T-helper 1 cell treated with Interleukin-12 subunit alpha and Interleukin-12 subunit beta and Interleukin-4 antibody, amounts not matched to agents 30 ng/mL and 1 ng/mL, for 36 hours (primary cell): ENCODE data around the gene CYP2C19. TPM values are rescaled to one million over a fixed set of nuclear protein-coding genes. Genes with fewer than 3 reads are reported as not detected.
"Not testable (repeated sequence)": the region's sequence is repeated elsewhere in the genome, so short reads cannot be mapped to it uniquely, and the experiment has no call there.

Experiments
- intact Hi-C: fragments of 100-400 bp; cut with micrococcal nuclease; formaldehyde crosslinking; loops from one replicate; pipeline ENCODE4 v1.15.1; 2024
- total RNA-seq: library from RNA; stranded (reverse); gene quantifications from 2 replicates; pipeline ENCODE4 v1.2.3, GENCODE V29; 2022

CYP2C19 gene
- total RNA-seq, 1 donor from 2014 or later = not detected

DNA sequence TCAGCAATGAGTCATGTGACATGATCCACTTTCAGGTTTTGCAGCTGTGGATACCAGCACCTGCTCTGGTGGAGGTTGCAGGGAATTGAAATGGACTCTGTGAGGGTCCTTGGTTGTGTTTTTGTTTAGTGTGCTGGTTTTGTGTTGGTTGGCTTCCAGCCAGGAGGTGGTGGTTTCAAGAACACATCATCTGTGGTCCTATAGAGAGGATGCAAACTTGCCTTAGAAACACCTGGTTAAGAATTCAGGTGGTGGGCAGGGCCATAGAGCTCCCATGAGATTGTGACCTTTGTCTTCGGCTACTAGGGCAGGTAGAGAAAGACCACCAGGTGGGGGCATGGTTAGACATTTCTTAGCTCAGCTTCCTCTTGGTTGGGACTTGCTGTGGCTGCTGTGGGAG lies 116.7 kb downstream of the CYP2C19 start:
- intact Hi-C loops = no loop called here

GRCh38 chr10:94889123-94889522 lies 126.6 kb downstream of the CYP2C19 start:
- intact Hi-C loops = no loop called here

DNA sequence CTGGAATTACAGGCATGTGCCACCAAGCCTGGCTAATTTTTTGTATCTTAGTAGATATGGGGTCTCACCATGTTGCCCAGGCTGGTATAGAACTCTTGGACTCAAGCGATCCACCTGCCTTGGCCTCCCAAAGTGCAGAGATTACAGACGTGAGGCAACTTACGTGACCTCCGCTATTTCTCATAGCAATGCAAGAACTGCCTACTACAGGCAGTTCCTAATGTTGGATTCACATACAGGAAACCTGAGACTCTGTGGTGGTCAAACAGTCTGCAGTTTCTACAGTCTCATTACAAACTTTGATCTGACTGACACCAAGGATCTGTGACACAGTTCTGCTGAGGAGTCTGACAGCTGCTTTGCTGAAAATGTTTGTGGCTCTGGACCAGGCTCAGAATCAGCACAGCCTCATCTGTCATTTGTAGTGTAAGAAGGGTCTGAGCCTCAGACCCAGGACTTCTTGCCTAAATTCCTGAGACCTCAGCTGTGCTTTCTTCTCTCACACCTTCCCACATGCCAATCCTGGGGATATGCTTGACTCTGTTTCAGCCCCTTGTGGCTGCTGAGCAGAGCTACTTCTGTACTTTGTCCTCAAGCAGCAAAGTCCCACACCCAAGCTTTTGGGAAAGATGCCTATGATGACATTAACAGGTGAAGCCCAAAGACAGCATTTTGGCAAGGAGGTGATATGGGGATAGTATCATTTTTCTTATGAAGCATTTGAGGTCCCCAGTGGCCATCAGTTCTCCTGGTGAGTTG lies 128.0 kb downstream of the CYP2C19 start:
- intact Hi-C loops = no loop called here

GRCh38 chr10:94898414-94898813 lies 135.9 kb downstream of the CYP2C19 start:
- intact Hi-C loops = not testable (repeated sequence)

DNA sequence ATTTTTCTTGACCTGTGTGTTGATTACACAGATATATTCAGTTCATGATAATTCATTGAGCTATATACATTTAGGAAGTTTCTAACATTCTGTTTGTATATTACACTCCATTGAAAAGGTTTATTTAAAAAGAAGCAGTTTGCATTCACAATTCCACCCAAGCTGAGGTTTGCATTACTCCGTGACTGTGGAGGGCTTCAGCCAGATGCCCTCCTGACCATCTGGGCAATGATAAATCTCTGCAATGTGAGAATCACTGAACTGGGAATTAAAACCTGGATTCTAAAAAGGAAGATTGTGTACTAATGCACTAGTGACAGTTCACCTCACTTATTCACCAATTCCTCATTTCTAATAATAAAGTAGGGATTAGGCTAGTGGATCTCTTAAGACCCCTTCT lies 139.6 kb downstream of the CYP2C19 start:
- intact Hi-C loops = no loop called here

DNA sequence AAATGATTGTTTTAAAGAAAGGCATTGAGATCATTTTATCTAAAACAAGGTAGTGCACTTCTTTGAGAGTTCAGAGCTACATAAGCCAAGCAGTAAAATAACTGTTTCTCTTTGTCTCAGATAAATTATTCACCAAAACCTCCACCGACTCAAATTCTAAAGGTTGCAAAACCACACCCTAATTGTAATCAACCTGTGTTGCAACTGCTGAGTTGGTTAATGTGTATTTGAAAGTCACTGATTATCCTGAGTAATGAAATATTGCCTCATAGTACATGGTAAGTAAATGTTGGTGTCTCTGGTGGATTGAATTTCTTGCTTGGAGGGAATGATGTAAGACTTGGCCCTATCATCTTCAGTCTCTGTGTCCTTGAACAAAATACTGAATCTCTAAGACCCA lies 140.1 kb downstream of the CYP2C19 start:
- intact Hi-C loops = no loop called here

Other genes with a start within 250 kb of the CYP2C19 start
- 111 and 114 TPM in 2 replicates for gene HELLS, start 216.9 kb upstream of the CYP2C19 start, total RNA-seq
- gene CYP2C18, start 79.0 kb upstream of the CYP2C19 start, total RNA-seq = not detected in 2 replicates
- not detected in 2 replicates for gene CYP2C9, start 176.0 kb downstream of the CYP2C19 start, total RNA-seq